ENCODE results near the gene MTARC1. TPM values are rescaled to one million over a fixed set of nuclear protein-coding genes. Genes with fewer than 3 reads are reported as not detected.

MTARC1 gene
- total and polyA plus RNA-seq, 9 donors = 1.7 to 13.2 (median 4.7) TPM

DNA sequence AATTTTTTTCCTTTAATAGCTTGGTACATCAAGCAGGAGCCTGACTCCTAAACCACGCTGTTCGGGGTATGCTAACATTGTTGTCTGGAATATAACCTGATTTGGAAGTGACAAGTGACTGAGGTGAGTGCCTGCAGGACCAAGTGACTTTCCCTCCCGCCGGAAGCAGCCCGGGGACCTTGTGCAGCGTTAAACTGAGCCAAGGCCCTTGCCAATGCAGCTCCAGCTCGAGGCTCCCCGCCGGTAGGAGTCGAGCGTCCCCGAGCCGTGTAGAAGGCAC, 716 bp upstream of the MTARC1 start:
- no peaks in the 10 kb centered on the region for H3K9me3 ChIP-seq
- H3K4me1 ChIP-seq (ENCODE audit: insufficient read depth) = peaks cover 8% of the 10 kb centered on the region
- H3K36me3 ChIP-seq = no peaks in the 10 kb centered on the region
- TF ChIP-seq POLR2A (IDR thresholded peaks at IDR 0.05) (no peak), EP300 (IDR thresholded peaks at IDR 0.05) (no peak)
- TF ChIP-seq, protein P1, sequence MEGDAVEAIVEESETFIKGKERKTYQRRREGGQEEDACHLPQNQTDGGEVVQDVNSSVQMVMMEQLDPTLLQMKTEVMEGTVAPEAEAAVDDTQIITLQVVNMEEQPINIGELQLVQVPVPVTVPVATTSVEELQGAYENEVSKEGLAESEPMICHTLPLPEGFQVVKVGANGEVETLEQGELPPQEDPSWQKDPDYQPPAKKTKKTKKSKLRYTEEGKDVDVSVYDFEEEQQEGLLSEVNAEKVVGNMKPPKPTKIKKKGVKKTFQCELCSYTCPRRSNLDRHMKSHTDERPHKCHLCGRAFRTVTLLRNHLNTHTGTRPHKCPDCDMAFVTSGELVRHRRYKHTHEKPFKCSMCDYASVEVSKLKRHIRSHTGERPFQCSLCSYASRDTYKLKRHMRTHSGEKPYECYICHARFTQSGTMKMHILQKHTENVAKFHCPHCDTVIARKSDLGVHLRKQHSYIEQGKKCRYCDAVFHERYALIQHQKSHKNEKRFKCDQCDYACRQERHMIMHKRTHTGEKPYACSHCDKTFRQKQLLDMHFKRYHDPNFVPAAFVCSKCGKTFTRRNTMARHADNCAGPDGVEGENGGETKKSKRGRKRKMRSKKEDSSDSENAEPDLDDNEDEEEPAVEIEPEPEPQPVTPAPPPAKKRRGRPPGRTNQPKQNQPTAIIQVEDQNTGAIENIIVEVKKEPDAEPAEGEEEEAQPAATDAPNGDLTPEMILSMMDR (IDR thresholded peaks at IDR 0.05) = no peak
- intact Hi-C loops (cut with DNase I) = no loop called here
- DNase-seq = peak in 1 of 5 donors; percentile 35
- H3K4me3 ChIP-seq = no peak overlapping the region
- H3K27me3 ChIP-seq = no peaks in the 10 kb centered on the region
- H3K27ac ChIP-seq = peak overlapping the region in 1 of 2 donors; percentile 30
- 24 to 31% (median 25%) methylated on average over 13 of the region's 13 CpGs for WGBS, 3 donors

DNA sequence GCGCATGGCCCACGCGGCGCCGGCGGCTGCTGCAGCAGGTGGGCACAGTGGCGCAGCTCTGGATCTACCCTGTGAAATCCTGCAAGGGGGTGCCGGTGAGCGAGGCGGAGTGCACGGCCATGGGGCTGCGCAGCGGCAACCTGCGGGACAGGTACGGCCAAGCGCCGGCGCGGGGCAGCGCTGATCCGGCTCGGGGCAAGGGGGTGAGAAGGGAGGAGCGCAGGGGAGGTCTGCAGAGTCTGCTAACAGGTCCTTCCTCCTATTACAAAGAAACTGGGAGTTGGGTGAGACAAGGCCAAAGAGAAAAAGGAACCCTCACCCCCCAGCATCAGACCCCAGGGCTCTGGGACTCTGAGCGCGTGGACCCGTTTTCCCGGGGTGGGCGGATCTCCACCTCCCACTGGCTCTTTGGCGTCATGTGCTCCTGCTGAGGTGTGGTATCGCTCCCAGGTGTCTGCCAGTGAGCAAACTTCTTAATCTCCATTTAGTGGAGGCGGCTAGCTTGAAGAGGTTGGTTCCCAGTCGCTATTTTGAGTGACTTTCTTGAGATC, 431 bp downstream of the MTARC1 start:
- H3K4me3 ChIP-seq = peak overlapping the region; percentile 23
- no peaks in the 10 kb centered on the region for H3K27me3 ChIP-seq
- TF ChIP-seq EP300 (IDR thresholded peaks at IDR 0.05) = no peak
- TF ChIP-seq POLR2A (IDR thresholded peaks at IDR 0.05) = no peak
- TF ChIP-seq, protein P1 (IDR thresholded peaks at IDR 0.05) = no peak
- peaks cover 8% of the 10 kb centered on the region for H3K4me1 ChIP-seq (ENCODE audit: insufficient read depth)
- peak overlapping the region in 1 of 2 donors; percentile 35 for H3K27ac ChIP-seq
- no peaks in the 10 kb centered on the region for H3K36me3 ChIP-seq
- no peaks in the 10 kb centered on the region for H3K9me3 ChIP-seq
- 6 to 22% (median 13%) methylated on average over 12 to 32 of the region's 32 CpGs for WGBS, 3 donors
- intact Hi-C loops (cut with DNase I) = no loop called here
- DNase-seq = peak in 1 of 5 donors; percentile 49

DNA sequence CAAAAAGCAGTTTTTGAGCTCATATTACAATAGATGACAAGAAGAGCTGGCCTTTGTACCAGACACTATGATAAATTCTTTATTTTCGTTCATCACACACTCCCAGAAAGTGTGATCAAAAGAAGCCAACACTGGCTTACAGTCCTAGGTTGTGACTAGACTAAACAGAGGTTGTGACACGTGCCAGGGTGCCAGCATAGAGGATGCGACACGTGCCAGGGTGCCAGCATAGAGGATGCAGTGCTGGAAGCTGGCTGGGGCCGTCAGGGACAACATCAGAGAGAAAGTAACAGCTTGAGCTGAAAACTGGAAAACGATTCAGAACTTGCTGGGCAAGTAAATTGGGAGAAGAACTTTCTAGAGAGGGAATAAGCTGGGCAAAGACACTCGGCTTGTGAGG, 2.2 kb downstream of the MTARC1 start:
- Histone ChIP-seq H3K27me3 (no peaks in the 10 kb centered on the region), H3K9me3 (no peaks in the 10 kb centered on the region), H3K4me3 (no peak overlapping the region), H3K4me1 (ENCODE audit: insufficient read depth) (peaks cover 8% of the 10 kb centered on the region), H3K36me3 (no peaks in the 10 kb centered on the region), H3K27ac (no peak overlapping the region)
- WGBS, 3 donors = 78 to 83% (median 83%) methylated on average over 7 of the region's 7 CpGs
- intact Hi-C loops (cut with DNase I) = no loop called here
- no peak for DNase-seq
- TF ChIP-seq EP300 (IDR thresholded peaks at IDR 0.05) (no peak), POLR2A (IDR thresholded peaks at IDR 0.05) (no peak)
- TF ChIP-seq, protein P1 (IDR thresholded peaks at IDR 0.05) = no peak

DNA sequence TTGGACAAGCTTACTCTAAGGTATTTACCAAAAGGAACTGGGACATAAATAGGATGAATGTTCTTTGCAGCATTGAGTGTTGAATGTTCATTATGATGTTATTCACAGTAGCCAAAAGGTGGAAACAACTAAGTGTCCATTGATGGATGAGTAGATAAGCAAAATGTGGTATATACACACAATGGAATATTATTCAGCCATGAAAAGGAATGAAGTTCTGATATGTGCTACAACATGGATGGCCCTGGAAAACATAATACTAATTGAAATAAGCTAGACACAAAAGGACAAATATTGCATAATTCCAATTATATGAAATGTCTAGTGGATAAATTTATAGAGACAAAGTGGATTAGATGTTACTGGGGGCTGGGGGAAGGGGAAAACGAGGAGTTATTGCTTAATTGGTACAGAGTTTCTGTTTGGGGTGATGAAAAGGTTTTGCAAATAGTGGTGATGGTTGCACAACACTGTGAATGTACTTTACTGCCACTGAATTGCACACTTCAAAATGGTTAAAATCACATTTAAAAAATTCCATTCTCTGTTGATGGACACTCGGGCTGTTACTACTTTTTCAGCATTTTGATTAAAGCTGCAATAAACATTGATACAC, 2.9 kb downstream of the MTARC1 start:
- peaks cover 8% of the 10 kb centered on the region for H3K4me1 ChIP-seq (ENCODE audit: insufficient read depth)
- intact Hi-C loops (cut with DNase I) = no loop called here
- no peaks in the 10 kb centered on the region for H3K9me3 ChIP-seq
- no peaks in the 10 kb centered on the region for H3K27me3 ChIP-seq
- WGBS, 3 donors = 75 to 81% (median 81%) methylated on average over 2 of the region's 2 CpGs
- no peak for TF ChIP-seq POLR2A (IDR thresholded peaks at IDR 0.05)
- no peak for TF ChIP-seq EP300 (IDR thresholded peaks at IDR 0.05)
- TF ChIP-seq, protein P1 (IDR thresholded peaks at IDR 0.05) = no peak
- no peaks in the 10 kb centered on the region for H3K36me3 ChIP-seq
- no peak for DNase-seq
- no peak overlapping the region for H3K4me3 ChIP-seq
- H3K27ac ChIP-seq = no peak overlapping the region

Data from ovary (tissue), 9 donors.